Stimulated activated CD8-positive, alpha-beta memory T cell treated with anti-CD3 and anti-CD28 coated beads, Interleukin-7, amount 100 ng/mL, for 48 hours (primary cell): ENCODE measurements around the gene SMAD6.

Source experiments
- DNase-seq, 2 donors: peaks; one replicate each; pipeline ENCODE4 v3.0.0-alpha.2; 2020; ENCODE audit warnings: low read depth in 1 of 2; ENCODE audit errors: extremely low read depth in 1 of 2

SMAD6 gene

DNA sequence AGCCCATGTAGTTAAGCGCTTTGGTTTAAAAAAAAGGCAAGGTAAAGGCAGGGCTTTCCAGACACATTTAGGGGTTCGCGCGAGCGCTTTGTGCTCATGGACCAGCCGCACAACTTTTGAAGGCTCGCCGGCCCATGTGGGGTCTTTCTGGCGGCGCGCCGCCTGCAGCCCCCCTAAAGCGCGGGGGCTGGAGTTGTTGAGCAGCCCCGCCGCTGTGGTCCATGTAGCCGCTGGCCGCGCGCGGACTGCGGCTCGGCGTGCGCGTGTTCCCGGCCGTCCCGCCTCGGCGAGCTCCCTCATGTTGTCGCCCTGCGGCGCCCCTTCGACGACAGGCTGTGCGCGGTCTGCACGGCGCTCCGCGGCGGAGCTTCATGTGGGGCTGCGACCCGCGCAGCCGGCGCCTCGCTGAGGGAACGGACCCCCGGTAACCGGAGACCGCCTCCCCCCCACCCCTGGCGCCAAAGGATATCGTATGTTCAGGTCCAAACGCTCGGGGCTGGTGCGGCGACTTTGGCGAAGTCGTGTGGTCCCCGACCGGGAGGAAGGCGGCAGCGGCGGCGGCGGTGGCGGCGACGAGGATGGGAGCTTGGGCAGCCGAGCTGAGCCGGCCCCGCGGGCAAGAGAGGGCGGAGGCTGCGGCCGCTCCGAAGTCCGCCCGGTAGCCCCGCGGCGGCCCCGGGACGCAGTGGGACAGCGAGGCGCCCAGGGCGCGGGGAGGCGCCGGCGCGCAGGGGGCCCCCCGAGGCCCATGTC is 927 bp downstream of the SMAD6 start:
- DNase-seq, result no peak

DNA sequence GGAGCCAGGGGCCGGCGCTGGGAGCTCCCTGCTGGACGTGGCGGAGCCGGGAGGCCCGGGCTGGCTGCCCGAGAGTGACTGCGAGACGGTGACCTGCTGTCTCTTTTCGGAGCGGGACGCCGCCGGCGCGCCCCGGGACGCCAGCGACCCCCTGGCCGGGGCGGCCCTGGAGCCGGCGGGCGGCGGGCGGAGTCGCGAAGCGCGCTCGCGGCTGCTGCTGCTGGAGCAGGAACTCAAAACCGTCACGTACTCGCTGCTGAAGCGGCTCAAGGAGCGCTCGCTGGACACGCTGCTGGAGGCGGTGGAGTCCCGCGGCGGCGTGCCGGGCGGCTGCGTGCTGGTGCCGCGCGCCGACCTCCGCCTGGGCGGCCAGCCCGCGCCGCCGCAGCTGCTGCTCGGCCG is 1.5 kb downstream of the SMAD6 start:
- DNase-seq, result no peak

DNA sequence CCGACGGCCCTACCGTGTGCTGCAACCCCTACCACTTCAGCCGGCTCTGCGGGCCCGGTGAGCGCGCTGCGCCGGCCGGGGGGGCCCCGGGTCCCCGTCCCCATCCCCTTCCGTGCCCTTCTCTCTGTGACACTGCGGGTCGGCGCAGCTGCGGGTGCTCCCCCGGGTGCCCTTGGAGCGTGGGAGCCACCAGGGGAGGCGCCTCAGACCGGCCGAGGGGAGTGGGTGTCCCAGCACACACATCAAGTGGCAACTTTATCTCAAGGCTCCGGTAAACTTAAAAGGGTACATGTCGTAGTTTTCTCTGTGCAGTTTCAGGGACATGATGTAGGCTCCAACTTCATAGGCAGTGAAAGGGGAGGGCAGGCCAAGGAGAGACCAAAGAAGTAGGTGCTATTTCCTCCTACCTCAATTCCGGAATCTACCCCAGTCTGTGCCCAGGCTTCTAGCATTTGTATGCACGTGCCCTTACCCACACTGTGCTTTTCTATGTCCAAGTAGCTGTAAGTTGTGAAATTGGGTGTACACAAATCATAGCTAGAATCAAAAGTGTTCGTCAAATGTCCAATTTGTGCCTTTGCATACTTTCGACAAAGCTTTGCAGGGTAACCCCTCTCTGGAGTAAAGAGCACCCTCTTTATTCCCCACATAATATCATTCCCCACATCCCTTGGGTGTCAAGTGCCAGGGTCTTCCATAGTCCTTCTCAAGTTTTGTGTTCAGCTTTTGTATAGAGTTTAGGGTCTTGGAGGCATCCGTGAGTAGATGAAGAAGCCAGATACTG is 2.2 kb downstream of the SMAD6 start:
- no peak for DNase-seq

DNA sequence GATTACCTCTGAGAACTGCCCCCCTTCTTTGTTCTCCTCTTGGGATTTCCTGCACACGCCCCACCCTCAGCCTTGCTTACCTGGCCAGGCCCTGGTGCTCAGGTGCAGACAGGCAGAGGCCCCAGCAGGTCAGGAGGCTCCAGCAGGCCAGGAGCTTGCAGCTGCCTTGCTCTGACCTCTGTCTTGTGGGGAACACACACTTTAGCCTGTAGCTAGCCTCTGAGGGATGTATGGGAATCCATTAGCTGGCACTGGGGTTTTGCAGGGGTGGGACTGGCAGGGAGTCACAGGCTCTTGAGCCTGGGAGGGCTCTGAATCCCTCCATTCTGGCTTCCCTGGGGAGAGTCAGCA is 2.7 kb downstream of the SMAD6 start:
- no peak for DNase-seq

GRCh38 chr15:66705277-66706146 is 3.5 kb downstream of the SMAD6 start:
- DNase-seq, result no peak

DNA sequence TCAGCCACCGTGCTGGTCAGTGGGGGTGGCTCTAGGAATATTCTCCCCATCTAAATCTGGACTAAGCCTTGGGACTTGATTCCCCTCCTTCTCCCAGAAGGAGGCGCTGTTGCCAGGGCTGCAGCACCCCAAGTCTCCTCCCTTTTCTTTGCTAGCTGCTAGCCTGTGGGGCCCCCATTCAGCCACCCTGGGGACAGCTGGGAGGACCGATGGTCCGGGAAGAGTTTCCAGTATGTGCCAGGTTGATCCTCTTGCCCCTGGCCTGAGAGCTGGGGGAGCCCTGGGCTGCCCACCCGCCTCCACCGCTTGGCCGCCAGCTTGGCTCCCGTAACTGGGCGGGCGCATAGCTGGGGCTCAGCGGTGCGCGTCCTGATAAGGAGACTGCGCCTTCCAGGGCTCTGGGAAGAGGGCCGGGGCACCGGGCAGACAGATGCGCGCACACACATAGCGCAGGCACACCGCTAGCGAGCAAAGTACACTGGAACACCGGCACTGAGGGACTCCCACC is 4.2 kb downstream of the SMAD6 start:
- no peak for DNase-seq

DNA sequence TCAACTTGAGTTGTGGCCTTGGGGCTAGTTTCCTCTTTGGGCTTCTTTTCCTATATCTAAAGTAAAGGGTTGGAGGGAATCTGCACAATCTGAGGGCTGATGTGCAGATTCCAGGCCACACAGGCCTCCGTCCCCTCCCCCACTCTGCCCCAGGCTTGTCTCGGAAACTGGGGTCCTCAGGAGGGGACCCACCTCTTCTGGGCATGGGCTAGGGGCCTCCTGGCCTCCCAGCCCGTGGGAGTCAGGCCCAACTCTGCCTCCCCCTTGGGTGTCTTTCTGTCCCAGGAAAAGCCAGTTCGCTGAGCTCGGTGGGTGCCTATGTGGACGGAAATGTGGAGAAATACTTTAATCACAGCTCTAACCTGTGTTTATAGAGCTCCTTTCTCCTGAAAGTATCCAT is 4.8 kb downstream of the SMAD6 start:
- no peak for DNase-seq

DNA sequence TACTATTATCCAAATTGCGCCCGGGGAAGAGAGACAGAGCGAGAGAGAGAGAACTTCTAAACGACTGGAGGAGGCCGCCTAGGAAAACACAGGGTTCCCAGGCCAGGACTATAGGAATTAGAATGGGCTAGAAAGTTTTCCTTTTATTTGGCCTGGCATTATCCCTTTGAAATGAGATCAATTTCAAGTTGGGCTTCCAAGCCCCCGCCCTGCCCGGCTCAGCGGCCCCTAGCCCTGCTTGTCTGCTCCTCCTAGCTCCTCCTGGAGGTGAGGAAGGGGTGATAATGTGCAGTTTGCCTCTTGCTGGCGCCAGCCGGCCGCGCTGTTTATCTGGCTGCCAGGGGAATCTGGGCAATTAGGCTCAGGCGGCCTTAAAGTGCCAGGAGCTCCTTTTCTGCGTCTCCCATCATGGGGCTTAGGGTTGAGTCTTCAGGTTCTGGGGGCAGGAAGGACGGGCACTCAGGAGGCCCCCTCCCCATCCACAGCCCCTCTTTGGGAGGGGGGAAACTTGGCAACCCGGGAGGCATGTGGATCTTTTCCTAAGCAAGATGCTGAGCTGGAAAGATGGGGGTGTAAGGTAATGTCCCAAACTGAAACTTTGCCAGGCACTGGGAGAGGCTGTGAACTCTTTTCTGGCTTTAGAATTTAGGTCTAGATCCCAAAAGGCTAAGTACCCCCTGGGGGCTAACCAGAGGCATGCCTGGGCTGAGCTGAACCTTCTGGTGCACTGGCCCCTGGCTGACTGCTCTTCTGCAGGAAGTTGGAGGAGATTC is 5.5 kb downstream of the SMAD6 start:
- no peak for DNase-seq

GRCh38 chr15:66708389-66708788 is 6.4 kb downstream of the SMAD6 start:
- no peak for DNase-seq

- no peak for DNase-seq
These were observed 7.8 kb downstream of the SMAD6 start for GRCh38 chr15:66709884-66710283.

DNA sequence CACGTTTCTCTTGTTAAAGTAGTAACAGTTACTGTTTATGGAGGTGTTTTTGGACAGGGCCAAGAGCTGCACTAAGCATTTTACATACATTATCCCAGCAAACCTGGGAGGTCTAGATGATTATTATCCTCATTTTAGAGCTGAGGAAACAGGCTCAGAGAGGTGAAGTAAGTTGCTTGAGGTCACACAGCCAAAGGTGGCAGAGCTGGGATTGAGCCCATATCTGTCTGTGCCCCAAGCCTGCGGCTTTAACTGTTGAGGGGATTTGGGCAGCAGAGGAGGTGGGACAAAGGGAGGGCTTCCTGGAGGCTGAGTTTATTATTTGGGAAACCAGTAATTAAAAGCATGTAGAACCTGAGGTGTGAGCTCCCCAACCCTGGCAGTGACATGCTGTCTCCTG is 9.2 kb downstream of the SMAD6 start:
- DNase-seq, result no peak

GRCh38 chr15:66711862-66712261 is 9.8 kb downstream of the SMAD6 start:
- DNase-seq, result no peak

DNA sequence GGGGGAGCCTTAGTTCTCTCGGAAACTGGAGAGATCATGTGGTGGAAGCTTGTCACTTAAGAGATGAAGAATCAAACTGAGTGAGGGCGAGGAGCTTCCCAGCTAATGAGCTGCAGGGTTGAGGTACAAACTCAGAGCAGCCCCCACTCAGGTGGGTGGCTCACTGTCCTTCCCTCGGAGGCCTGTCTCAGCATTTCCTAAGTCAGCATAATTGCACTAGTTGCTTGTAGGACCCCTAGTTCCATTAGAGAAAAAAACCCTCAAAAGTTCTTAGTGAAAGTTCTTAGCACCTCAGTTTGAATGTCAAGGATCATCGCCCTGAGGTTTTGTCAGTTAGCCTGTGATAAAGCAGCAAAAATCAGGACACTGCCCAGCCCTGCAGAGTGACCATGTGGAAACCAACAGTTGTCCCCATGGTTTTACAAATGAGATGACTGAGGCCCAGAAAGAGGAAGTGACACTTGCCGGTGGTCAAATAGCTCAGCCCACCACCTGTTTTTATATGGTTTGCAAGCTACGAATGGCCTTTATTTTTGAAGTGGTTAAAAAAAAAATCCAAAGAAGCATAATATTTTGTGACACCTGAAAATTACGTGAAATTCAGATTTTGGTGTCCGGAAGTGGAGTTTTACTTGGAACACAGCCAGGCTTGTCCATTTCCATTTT is 11.9 kb downstream of the SMAD6 start:
- DNase-seq, result no peak

- DNase-seq, result no peak
These were observed 12.5 kb downstream of the SMAD6 start for GRCh38 chr15:66714543-66714981.

- DNase-seq, result no peak
These were observed 13.2 kb downstream of the SMAD6 start for GRCh38 chr15:66715181-66715624.

DNA sequence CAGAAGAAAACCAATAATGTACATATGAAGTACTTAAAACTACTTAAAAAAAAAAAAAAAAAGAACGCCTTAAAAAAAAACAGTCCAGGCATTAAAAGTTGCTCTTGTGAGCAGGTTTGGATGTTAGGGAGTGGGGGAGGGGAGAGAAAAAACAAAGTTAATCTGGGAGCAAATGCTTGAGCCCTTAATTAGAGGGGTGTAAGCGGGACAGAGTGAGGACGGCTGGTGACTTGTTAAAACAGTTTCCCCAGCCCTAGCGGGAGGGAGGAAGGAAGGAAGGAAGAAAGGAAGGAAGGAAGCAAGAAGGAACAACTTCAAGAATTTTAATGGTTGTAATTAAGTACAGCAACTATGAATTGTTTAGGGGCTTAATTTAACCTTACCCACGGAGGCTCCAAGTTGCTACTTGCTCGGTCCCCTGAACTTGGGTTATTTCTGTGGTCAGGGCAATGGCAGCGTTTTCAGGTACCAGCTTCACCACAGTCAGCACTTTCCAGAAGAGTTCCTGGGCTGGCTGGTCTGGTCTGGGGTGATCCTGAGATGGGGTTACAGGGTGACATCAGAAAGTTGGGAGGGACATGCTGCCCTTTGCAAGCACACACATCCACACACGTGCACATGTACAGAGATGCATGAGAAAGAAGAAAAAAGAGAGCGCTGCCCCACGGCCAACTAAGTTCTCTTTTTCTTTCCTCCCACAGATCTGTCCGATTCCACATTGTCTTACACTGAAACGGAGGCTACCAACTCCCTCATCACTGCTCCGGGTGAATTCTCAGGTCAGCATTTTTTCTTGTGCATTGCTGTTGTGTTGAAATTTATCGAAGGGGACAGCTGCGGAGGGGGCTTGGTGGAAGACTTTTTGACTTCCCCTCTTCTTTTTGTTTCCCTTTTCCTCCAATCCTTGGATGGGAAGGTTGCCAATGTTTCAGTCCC is 14.0 kb downstream of the SMAD6 start:
- no peak for DNase-seq

DNA sequence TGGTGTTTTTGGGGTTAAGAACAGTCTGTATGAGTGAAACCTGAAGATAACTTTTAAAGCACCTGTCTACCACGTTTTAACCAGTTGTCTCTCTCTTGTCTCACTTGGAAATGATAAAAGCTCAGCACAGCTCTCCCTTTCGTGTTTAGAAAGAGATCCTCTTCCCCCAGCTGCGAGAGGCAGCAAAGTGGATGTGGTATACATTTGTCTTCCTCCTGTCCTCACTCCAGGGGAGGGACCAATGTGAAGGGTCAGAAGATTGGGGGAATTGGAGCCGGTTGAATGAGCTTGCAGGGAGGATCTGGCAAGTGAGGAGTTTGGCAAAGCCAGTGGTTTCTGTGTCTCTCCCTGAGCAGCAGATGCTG is 14.6 kb downstream of the SMAD6 start:
- no peak for DNase-seq

- no peak for DNase-seq
These were observed 16.4 kb downstream of the SMAD6 start for GRCh38 chr15:66718220-66718988.
